ENCODE measurements around the gene SIGLEC1.

- TF ChIP-seq CTCF (IDR thresholded peaks at IDR 0.05; ENCODE audit: insufficient read depth, low read length), result no peak
- no peak for TF ChIP-seq REST (IDR thresholded peaks at IDR 0.05; ENCODE audit: insufficient replicate concordance, low read depth)
Observed at GRCh38 chr20:3663031-3663701, 49.2 kb downstream of the SIGLEC1 start, which contains the start of gene GFRA4.
